GM23248 (cell line): ENCODE measurements around the gene NDUFA13. TPM values are rescaled to one million over a fixed set of nuclear protein-coding genes. Genes with fewer than 3 reads are reported as not detected.

Experiments used
- DNase-seq: peaks from one replicate; pipeline ENCODE4 v3.0.0-alpha.2; 2015
- H2AFZ ChIP-seq: fragments of 200-600 bp; sonication (generic); 2 replicates; pipeline ENCODE4 v1.6.1; 2016; ENCODE audit warnings: antibody characterized with exemption
- H3F3A ChIP-seq: fragments of 200-600 bp; sonication (generic); 2 replicates; pipeline ENCODE4 v1.6.1; 2016; ENCODE audit warnings: mild to moderate bottlenecking, antibody characterized with exemption, mixed run types; ENCODE audit not compliant: insufficient read depth
- H3K27ac ChIP-seq: fragments of 200-600 bp; sonication (generic); 2 replicates; pipeline ENCODE4 v1.5.1; 2016; ENCODE audit warnings: mild to moderate bottlenecking
- H3K27me3 ChIP-seq: fragments of 200-600 bp; sonication (generic); replicated peaks from 2 replicates; pipeline ENCODE4 v1.6.1; 2016; ENCODE audit warnings: mild to moderate bottlenecking; ENCODE audit not compliant: insufficient read depth
- H3K36me3 ChIP-seq: fragments of 200-600 bp; sonication (generic); 2 replicates; pipeline ENCODE4 v1.6.1; 2016; ENCODE audit warnings: low read depth, mild to moderate bottlenecking
- H3K4me1 ChIP-seq: fragments of 200-600 bp; sonication (generic); 2 replicates; pipeline ENCODE4 v1.6.1; 2016; ENCODE audit warnings: mild to moderate bottlenecking; ENCODE audit not compliant: insufficient read depth
- H3K4me2 ChIP-seq: fragments of 200-600 bp; sonication (generic); one replicate; pipeline ENCODE4 v1.6.1; 2016; ENCODE audit warnings: mild to moderate bottlenecking; ENCODE audit not compliant: unreplicated experiment
- H3K4me3 ChIP-seq: fragments of 200-600 bp; sonication (generic); 2 replicates; pipeline ENCODE4 v1.5.1; 2016; ENCODE audit warnings: mild to moderate bottlenecking
- H3K79me2 ChIP-seq: fragments of 200-600 bp; sonication (generic); 2 replicates; pipeline ENCODE4 v1.6.1; 2016; ENCODE audit warnings: mild to moderate bottlenecking; ENCODE audit not compliant: insufficient read depth
- H3K9ac ChIP-seq: fragments of 200-600 bp; sonication (generic); 2 replicates; pipeline ENCODE4 v1.6.1; 2016; ENCODE audit warnings: mild to moderate bottlenecking
- H3K9me2 ChIP-seq: fragments of 200-600 bp; sonication (generic); 2 replicates; pipeline ENCODE4 v1.6.1; 2016; ENCODE audit warnings: mixed run types, mild to moderate bottlenecking, moderate library complexity; ENCODE audit not compliant: insufficient read depth
- H3K9me3 ChIP-seq: fragments of 200-600 bp; sonication (generic); one replicate; pipeline ENCODE4 v1.6.1; 2017; ENCODE audit warnings: low read depth
- H4K20me1 ChIP-seq: fragments of 200-600 bp; sonication (generic); 2 replicates; pipeline ENCODE4 v1.6.0; 2016; ENCODE audit not compliant: insufficient read depth
- EZH2 ChIP-seq: fragments of 200-600 bp; sonication (generic); IDR thresholded peaks from 2 replicates; pipeline ENCODE4 v1.6.1; 2018; ENCODE audit warnings: antibody characterized with exemption, mild to moderate bottlenecking; ENCODE audit not compliant: insufficient read depth, poor library complexity, severe bottlenecking
- EZH2phosphoT487 ChIP-seq: fragments of 200-600 bp; sonication (generic); IDR thresholded peaks from 2 replicates; pipeline ENCODE4 v1.6.1; 2018; ENCODE audit warnings: antibody characterized with exemption, moderate library complexity, mild to moderate bottlenecking, low read depth; ENCODE audit not compliant: insufficient read depth
- WGBS, 2 experiments: methylation state at CpG; one replicate each; pipeline ENCODE4 v1.1.6; 2015 to 2017; ENCODE audit warnings: low lambda C conversion rate in 2 of 2, low coverage in 1 of 2; ENCODE audit errors: missing lambda C conversion rate in 2 of 2; 5-methylcytosine and 5-hydroxymethylcytosine counted together
- in situ Hi-C: fragments of 300-500 bp; cut with MboI; formaldehyde crosslinking; loops from 2 replicates; pipeline ENCODE4 v1.15.0; 2020
- polyA plus RNA-seq: library from polyadenylated mRNA; unstranded; fragments of >200 nt; fragmentation: Nextera tagmentation; extraction: Ambion mirVana; gene quantifications from 2 replicates; pipeline ENCODE4 v1.2.1, GENCODE V29; 2016
- total RNA-seq: library from RNA; depleted of rRNA; stranded (reverse); fragments of >200 nt; shearing (Covaris generic); gene quantifications from 2 replicates; pipeline ENCODE4 v1.2.3, GENCODE V29; 2014

The NDUFA13 gene
- total and polyA plus RNA-seq, 2 experiments from 2014 or later, result 92.4 to 466 TPM

DNA sequence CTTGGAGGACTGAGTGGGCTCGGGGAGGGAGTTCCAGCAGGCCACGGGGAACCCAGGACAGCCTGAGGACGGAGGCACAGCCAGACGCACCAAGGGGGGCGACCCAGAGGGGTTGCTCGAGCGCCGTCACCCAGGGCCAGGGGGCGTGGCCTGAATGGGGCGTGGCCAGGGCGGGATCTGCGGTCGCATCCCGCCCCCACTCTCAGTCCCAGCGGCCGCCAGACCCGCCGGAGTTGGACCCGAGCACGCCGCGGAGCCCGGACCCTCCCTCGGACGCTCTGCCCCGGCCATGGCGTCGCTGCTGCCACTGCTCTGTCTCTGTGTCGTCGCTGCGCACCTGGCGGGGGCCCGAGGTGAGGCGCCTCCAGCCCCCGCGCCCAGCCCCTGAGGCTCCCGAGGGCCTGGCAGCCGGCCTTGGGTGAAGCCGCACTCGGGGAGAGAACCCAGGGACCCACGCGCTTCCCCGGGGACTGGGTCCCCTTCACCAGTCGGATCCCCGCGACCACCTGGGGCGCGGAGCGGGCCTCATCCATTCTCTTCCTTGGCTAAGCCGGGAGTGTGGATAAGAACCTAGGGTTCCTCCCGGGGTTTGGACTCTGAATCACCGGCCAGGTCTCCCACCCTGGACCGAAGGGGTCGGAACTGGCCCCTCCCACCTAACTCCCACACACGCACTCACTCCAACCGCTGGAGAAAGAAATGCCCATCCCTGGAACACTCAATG is 22.2 kb downstream of the NDUFA13 start, which contains the start of gene CILP2:
TSS of gene CILP2 (plus strand) at position 205 of the 724 bp plus-strand sequence. CDS start at position 290, 85 bp downstream.
- H3K4me3 ChIP-seq, result peak within 1 kb of the TSS; percentile 50
- H2AFZ ChIP-seq, result 0 out of 2 replicates have a peak within 1 kb of the TSS, but pooled peaks have one; percentile 32
- no peaks in the 10 kb centered on the region for H3K36me3 ChIP-seq
- in situ Hi-C loops, result loop anchor here (5.0 to 25.0 kb wide), 3 partner anchors 104 to 699 kb away; partner anchors contain the start of gene GMIP
- no peaks in the 10 kb centered on the region for H3K4me1 ChIP-seq
- 3 to 5% methylated on average over 42 to 43 of the region's 56 CpGs for WGBS, 2 experiments
- H3K27ac ChIP-seq, result no peak within 1 kb of the TSS
- H3K9ac ChIP-seq, result no peak within 1 kb of the TSS
- no peaks in the 10 kb centered on the region for H3K79me2 ChIP-seq
- H3K4me2 ChIP-seq, result peak within 1 kb of the TSS; percentile 51
- no peaks in the 10 kb centered on the region for H3K9me2 ChIP-seq
- peak; percentile 53 for DNase-seq
- no peaks in the 10 kb centered on the region for H3K27me3 ChIP-seq
- no peaks in the 10 kb centered on the region for H3F3A ChIP-seq
- TF ChIP-seq EZH2phosphoT487, result no peak
- no peak for TF ChIP-seq EZH2
- H3K9me3 ChIP-seq, result no peaks in the 10 kb centered on the region
- no peaks in the 10 kb centered on the region for H4K20me1 ChIP-seq

DNA sequence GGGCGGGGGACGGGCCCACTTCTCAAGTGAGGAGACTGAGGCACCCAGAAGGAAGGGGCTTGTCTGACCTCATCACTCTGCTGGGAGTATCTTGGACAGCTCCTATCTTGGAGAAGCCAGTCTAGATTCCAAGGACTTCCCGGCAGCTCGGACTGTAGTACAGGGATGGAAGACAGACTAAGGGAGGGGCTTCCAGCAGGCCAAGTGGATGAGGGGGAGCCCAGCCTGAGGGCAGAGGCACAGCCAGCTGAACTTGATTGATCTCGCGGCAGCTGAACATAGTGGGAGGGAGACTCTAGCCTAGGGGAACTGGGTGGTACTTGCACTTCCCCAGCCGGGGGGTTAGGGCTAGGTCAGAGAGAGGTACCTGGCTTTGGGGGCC is 22.8 kb downstream of the NDUFA13 start:
- no peaks in the 10 kb centered on the region for H3F3A ChIP-seq
- WGBS, 2 experiments, result 12 to 21% methylated on average over 7 of the region's 7 CpGs
- no peak overlapping the region; the same call in 1 of the 2 replicates for H3K4me3 ChIP-seq
- H4K20me1 ChIP-seq, result no peaks in the 10 kb centered on the region
- H3K79me2 ChIP-seq, result no peaks in the 10 kb centered on the region
- H3K27ac ChIP-seq, result no peak overlapping the region
- in situ Hi-C loops, result loop anchor here (5.0 to 25.0 kb wide), 3 partner anchors 104 to 699 kb away; partner anchors contain the start of gene GMIP
- H3K9ac ChIP-seq, result no peak overlapping the region
- H3K9me2 ChIP-seq, result no peaks in the 10 kb centered on the region
- peak overlapping the region; percentile 51 for H3K4me2 ChIP-seq
- H2AFZ ChIP-seq, result no peak overlapping the region
- no peak for TF ChIP-seq EZH2
- TF ChIP-seq EZH2phosphoT487, result no peak
- DNase-seq, result peak; percentile 24
- no peaks in the 10 kb centered on the region for H3K9me3 ChIP-seq
- H3K36me3 ChIP-seq, result no peaks in the 10 kb centered on the region
- H3K27me3 ChIP-seq, result no peaks in the 10 kb centered on the region
- no peaks in the 10 kb centered on the region for H3K4me1 ChIP-seq

- in situ Hi-C loops, result loop anchor here (5.0 to 25.0 kb wide), 3 partner anchors 103 to 698 kb away; partner anchors contain the start of gene GMIP
- TF ChIP-seq EZH2 (no peak), EZH2phosphoT487 (no peak)
Measured at GRCh38 chr19:19539698-19540063, 23.7 kb downstream of the NDUFA13 start.

GRCh38 chr19:19540064-19540714 is 24.2 kb downstream of the NDUFA13 start:
- Histone ChIP-seq H3K9me2 (no peaks in the 10 kb centered on the region), H3F3A (no peaks in the 10 kb centered on the region), H3K9ac (no peak overlapping the region), H3K9me3 (no peaks in the 10 kb centered on the region), H3K79me2 (no peaks in the 10 kb centered on the region), H3K4me1 (no peaks in the 10 kb centered on the region), H2AFZ (0 out of 2 replicates have a peak overlapping the region, but pooled peaks have one; percentile 27), H3K27ac (no peak overlapping the region), H4K20me1 (no peaks in the 10 kb centered on the region), H3K27me3 (no peaks in the 10 kb centered on the region), H3K36me3 (no peaks in the 10 kb centered on the region), H3K4me3 (no peak overlapping the region), H3K4me2 (no peak overlapping the region)
- peak; percentile 77 for DNase-seq
- in situ Hi-C loops, result loop anchor here (25.0 kb wide), 2 partner anchors 397 to 697 kb away; no protein-coding TSS in a partner anchor
- WGBS, 2 experiments, result 19 to 40% methylated on average over 30 to 57 of the region's 74 CpGs
- TF ChIP-seq EZH2phosphoT487, result no peak
- no peak for TF ChIP-seq EZH2

More at GRCh38 chr19:19539698-19540063, 23.7 kb downstream of the NDUFA13 start:
- no peaks in the 10 kb centered on the region for H3K4me1 ChIP-seq
- no peaks in the 10 kb centered on the region for H3K9me3 ChIP-seq
- DNase-seq, result no peak
- H3K9me2 ChIP-seq, result no peaks in the 10 kb centered on the region
- no peak overlapping the region for H3K4me3 ChIP-seq
- H4K20me1 ChIP-seq, result no peaks in the 10 kb centered on the region
- H2AFZ ChIP-seq, result no peak overlapping the region
- no peaks in the 10 kb centered on the region for H3K36me3 ChIP-seq
- WGBS, 2 experiments, result 75 to 83% methylated on average over 18 to 19 of the region's 19 CpGs
- no peaks in the 10 kb centered on the region for H3F3A ChIP-seq
- no peak overlapping the region for H3K9ac ChIP-seq
- H3K79me2 ChIP-seq, result no peaks in the 10 kb centered on the region
- no peaks in the 10 kb centered on the region for H3K27me3 ChIP-seq
- no peak overlapping the region for H3K27ac ChIP-seq
- H3K4me2 ChIP-seq, result no peak overlapping the region
